ENCODE data around the gene KLHL1. TPM values are rescaled to one million over a fixed set of nuclear protein-coding genes. Genes with fewer than 3 reads are reported as not detected.

The KLHL1 gene
- polyA plus RNA-seq, 1 donor from 2014 or later, result 15.5 TPM

GRCh38 chr13:69866555-69866954, 241.7 kb downstream of the KLHL1 start:
- no peak overlapping the region for H2AFZ ChIP-seq (ENCODE audit: low read depth, low read length)
- H3K4me3 ChIP-seq (ENCODE audit: low read length), result no peak overlapping the region
- no peaks in the 10 kb centered on the region for H3F3A ChIP-seq (ENCODE audit: insufficient read depth, low read length, poor library complexity, severe bottlenecking)
- TF ChIP-seq TAF1 (IDR thresholded peaks at IDR 0.05; ENCODE audit: low read depth), result no peak
- no peak for TF ChIP-seq SMC3 (conservative IDR thresholded peaks at IDR 0.05; ENCODE audit: poor library complexity)
- TF ChIP-seq REST (IDR thresholded peaks at IDR 0.05; ENCODE audit: borderline replicate concordance), result no peak
- TF ChIP-seq EZH2 (IDR thresholded peaks at IDR 0.05; ENCODE audit: borderline replicate concordance, insufficient read depth, low read length, poor library complexity, severe bottlenecking), result no peak
- no peak for TF ChIP-seq EP300 (conservative IDR thresholded peaks at IDR 0.05; ENCODE audit: poor library complexity, severe bottlenecking)
- no peak for TF ChIP-seq POLR2AphosphoS5 (IDR thresholded peaks at IDR 0.05)
- TF ChIP-seq MXI1 (conservative IDR thresholded peaks at IDR 0.05; ENCODE audit: poor library complexity, severe bottlenecking), result no peak
- no peak for TF ChIP-seq CTCF (IDR thresholded peaks at IDR 0.05; ENCODE audit: poor library complexity, severe bottlenecking)
- no peak overlapping the region for H3K9ac ChIP-seq (ENCODE audit: low read length)
- no peaks in the 10 kb centered on the region for H3K36me3 ChIP-seq (ENCODE audit: insufficient read depth, low read length)
- no peaks in the 10 kb centered on the region for H3K9me2 ChIP-seq (ENCODE audit: insufficient read depth, low read length)
- H3K4me2 ChIP-seq (ENCODE audit: low read length), result no peak overlapping the region
- H3K9me3 ChIP-seq (ENCODE audit: low read length), result no peaks in the 10 kb centered on the region
- H4K20me1 ChIP-seq (ENCODE audit: insufficient read depth), result no peaks in the 10 kb centered on the region
- H3K27me3 ChIP-seq (ENCODE audit: insufficient read depth, low read depth, low read length), result no peaks in the 10 kb centered on the region
- H3K27ac ChIP-seq (ENCODE audit: low read length), result no peak overlapping the region
- H3K79me2 ChIP-seq (replicated peaks; ENCODE audit: insufficient read depth, low read length), result no peaks in the 10 kb centered on the region

GRCh38 chr13:69857183-69857821, 250.9 kb downstream of the KLHL1 start:
- H3K4me2 ChIP-seq (ENCODE audit: low read length), result no peak overlapping the region
- no peak overlapping the region for H3K9ac ChIP-seq (ENCODE audit: low read length)

More at GRCh38 chr13:69857183-69857821, 250.9 kb downstream of the KLHL1 start:
- Histone ChIP-seq H3K9me2 (ENCODE audit: insufficient read depth, low read length) (no peaks in the 10 kb centered on the region), H2AFZ (ENCODE audit: low read depth, low read length) (no peak overlapping the region), H3F3A (ENCODE audit: insufficient read depth, low read length, poor library complexity, severe bottlenecking) (no peaks in the 10 kb centered on the region), H3K9me3 (ENCODE audit: low read length) (no peaks in the 10 kb centered on the region), H4K20me1 (ENCODE audit: insufficient read depth) (no peaks in the 10 kb centered on the region), H3K36me3 (ENCODE audit: insufficient read depth, low read length) (no peaks in the 10 kb centered on the region), H3K27ac (ENCODE audit: low read length) (no peak overlapping the region), H3K79me2 (replicated peaks; ENCODE audit: insufficient read depth, low read length) (no peaks in the 10 kb centered on the region), H3K27me3 (ENCODE audit: insufficient read depth, low read depth, low read length) (no peaks in the 10 kb centered on the region), H3K4me3 (ENCODE audit: low read length) (no peak overlapping the region)
- peak; percentile 76 for TF ChIP-seq CTCF (IDR thresholded peaks at IDR 0.05; ENCODE audit: poor library complexity, severe bottlenecking)
- no peak for TF ChIP-seq TAF1 (IDR thresholded peaks at IDR 0.05; ENCODE audit: low read depth)
- peak; percentile 75 for TF ChIP-seq RAD21 (conservative IDR thresholded peaks at IDR 0.05)
- peak; percentile 77 for TF ChIP-seq SMC3 (conservative IDR thresholded peaks at IDR 0.05; ENCODE audit: poor library complexity)
- TF ChIP-seq MXI1 (conservative IDR thresholded peaks at IDR 0.05; ENCODE audit: poor library complexity, severe bottlenecking), result no peak
- no peak for TF ChIP-seq POLR2AphosphoS5 (IDR thresholded peaks at IDR 0.05)
- TF ChIP-seq EP300 (conservative IDR thresholded peaks at IDR 0.05; ENCODE audit: poor library complexity, severe bottlenecking), result no peak

All from neural cell (in vitro differentiated cells).